DMS153 (cell line): ENCODE measurements around the gene SETBP1.

Experiments
- DNase-seq: peaks from one replicate; lab custom pipeline; 2025; lab: John Stamatoyannopoulos, UW

Gene SETBP1

GRCh38 chr18:44973282-44973681 is 292.6 kb downstream of the SETBP1 start:
- no peak for DNase-seq

GRCh38 chr18:44974174-44974573 is 293.5 kb downstream of the SETBP1 start:
- DNase-seq, result no peak

- DNase-seq, result no peak
These were observed 297.2 kb downstream of the SETBP1 start for GRCh38 chr18:44977856-44978255.

DNA sequence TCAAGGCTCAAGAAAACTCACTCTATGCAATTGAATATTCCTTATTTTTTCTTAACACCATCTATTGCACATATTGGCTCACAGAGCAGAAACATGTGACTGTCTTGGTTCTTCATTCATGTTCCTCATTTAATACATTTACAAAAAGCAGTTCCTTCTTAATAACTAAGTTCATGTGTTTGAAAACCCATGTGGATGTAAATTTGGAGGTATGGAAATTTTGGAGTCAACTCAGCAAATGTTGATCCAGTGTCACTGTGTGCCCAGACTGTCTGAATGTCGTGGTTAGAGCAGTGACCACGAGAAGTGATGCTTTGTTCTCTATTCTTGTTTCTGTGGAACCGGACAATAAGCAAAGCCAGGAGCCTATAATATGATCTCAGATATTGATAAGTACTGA is 299.1 kb downstream of the SETBP1 start:
- no peak for DNase-seq

GRCh38 chr18:44981121-44981520 is 300.4 kb downstream of the SETBP1 start:
- DNase-seq, result no peak

GRCh38 chr18:44986933-44987332 is 306.2 kb downstream of the SETBP1 start:
- DNase-seq, result no peak

- DNase-seq, result no peak
These were observed 306.7 kb downstream of the SETBP1 start for GRCh38 chr18:44987371-44987770.

GRCh38 chr18:44988821-44989587 is 308.3 kb downstream of the SETBP1 start:
- DNase-seq, result no peak

GRCh38 chr18:44996261-44996660 is 315.6 kb downstream of the SETBP1 start:
- no peak for DNase-seq

GRCh38 chr18:44997174-44997573 is 316.5 kb downstream of the SETBP1 start:
- no peak for DNase-seq

DNA sequence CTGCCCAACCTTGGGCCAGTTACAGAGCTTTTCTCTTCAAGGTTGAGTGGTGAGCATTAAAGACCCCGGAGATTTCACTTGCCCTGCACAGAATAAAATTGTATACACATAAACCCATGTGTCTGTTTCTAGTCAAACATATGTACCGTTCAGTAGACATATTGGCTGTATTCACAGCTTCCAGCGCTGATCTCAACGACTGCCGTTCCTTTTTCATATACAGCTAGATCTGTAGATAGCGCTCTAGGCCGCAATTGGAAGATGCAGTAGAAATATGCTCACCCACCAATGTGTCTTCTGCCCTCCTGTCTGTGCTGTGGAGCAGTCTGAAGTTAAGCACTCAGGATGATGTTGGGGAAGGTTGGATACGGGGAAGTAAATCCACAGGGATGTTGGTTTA is 317.7 kb downstream of the SETBP1 start:
- DNase-seq, result no peak

DNA sequence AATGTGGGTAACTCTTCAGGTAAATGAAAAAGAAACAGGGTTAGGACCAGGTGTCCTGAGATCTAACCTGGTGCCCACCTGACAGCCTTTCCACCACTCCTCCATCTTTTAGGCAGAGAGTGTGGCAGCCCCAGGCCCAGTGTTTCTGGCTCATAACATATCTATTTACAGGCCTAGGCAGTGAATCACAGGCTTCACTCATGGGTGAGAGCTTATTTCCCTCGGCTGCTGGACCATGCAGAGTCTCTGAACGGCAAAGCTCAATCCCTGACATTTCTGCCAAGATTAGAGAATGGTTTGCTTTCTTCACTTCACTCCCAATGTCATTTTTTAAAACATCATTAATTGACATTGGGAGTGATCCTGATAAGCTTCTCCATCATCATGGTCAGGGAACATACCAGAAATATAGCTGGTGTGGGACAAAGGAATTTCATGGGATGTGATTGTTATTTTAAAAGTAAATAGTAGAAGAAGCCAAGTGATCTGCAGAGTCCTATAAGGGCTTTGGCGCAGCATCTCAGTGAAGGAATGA is 323.9 kb downstream of the SETBP1 start:
- DNase-seq, result no peak

DNA sequence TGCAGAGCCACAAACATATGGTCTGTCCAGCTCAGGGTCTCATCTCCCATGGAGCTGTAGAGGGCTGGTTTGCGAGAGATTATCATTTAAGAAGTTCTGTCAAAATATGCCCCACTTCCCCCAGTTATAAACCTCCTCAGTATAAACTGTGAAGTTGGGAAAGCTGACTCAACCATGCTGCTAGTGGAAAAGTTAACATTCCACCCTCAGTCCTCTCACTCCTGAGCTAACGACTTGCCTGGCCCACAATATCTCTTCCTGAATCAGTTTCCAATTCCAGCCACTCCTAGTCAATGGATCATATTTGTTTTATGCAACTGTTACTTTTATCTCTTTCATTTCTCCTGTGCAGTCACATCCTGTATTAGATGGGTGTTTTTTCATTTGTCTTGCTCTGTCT is 326.2 kb downstream of the SETBP1 start:
- no peak for DNase-seq

DNA sequence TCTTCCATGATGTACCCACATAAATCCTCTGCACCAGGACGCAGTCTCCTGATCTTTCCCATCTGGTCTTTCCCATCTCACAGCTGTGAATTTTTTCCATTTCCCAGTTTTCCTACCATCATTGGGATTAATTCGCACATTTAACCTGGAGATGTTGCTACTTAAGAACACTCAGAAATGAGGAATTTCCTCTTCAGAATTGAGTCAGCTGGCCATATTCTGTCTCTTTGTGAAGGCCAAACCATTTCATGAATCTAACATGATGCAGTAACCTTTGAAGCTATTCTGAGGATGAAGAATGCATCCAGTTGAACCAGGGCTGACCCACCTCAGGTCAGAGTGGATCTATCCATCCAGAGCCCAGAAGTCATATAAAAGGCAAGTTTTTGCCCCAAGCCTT is 326.8 kb downstream of the SETBP1 start:
- DNase-seq, result no peak

DNA sequence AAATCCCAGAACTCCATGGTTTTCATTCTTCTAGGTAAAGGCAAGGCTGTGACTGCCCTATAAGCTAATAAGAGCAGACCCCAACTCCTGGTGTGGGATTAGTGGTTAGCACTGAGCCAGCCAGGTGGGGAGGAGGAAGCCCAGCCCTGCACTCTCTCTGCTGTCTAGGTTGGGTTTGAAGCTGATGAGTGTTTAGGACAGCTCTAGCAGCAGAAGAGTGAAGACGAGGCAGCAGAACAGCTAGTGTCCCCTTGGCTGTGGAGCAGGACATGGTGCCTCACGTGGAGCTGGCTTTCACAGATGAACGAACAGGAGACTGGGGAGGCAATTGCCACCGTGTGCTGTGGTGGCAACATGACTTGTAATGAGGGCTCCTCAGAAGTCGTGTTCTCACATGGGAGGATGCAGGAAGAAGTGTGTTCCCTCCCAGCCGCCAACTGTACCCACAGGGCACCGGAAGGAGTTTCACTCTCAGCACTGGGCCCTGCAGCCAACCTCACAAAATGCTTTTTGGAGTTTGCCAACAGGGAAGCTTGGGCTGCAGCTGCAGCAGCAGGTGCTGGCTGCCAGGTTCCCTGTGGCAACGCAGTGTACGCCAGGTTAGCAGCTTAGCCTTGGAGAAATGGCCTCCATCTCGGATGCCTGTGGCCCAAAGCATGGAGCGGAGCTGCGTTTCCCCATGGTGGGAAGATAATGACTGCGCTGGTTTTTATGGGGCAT is 328.2 kb downstream of the SETBP1 start:
- DNase-seq, result no peak

DNA sequence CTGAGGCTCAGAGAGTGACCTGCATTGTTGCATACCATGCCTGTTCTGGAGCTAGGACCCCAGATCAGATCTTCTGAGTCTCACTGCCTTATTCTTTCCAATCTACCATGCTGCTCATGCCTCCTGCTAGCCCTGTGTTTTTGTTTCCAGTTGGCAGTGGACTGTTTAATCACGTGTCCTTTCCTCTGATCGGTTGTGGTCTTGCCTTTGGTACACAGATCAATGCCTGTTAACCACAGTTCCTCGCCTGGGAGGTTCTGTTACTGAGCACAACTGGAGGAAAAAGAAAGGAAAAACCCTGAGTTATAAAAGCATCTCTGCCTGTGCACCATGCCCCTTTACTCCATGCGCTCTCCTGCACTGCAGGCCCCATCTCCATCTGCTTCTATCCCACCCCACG is 329.1 kb downstream of the SETBP1 start:
- DNase-seq, result no peak

- DNase-seq, result no peak
These were observed 331.6 kb downstream of the SETBP1 start for GRCh38 chr18:45012286-45012685.

DNA sequence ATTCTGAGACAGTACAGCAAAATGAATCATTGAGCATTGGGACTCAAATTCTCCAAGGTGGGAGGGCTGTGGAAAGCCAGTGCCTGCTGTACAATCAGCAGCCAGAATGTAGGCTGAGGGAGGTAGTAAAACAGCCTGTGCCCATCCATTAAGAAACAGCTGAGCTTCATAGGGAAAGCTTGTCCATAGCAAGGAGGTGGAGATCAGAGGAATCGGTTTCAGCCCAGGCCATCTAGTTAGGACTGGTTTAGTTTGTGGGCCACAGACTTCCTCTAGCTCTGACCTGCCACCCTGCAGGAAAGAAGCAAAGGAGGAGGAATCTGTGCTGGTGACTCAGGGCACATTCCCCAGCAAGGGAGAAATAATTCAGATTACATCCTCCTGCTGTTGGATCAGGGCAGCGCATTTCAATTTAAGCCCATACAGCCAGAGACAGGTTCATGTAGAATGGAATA is 333.4 kb downstream of the SETBP1 start:
- DNase-seq, result peak; percentile 49

DNA sequence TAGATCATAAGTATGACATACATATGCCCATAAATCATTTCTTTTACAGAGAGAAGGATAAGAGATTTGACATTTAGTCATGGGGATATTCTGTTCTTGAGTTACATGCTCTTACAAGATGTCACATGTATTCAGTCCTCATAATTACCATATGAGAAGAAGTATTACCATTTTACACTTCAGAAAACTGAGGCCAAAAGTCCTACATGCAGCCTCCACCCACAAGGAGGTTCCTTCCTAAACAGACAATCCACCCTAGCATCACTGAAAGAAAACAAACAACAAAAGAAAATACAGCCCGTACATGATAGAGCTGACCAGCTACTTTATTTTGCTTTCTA is 335.1 kb downstream of the SETBP1 start:
- DNase-seq, result no peak

DNA sequence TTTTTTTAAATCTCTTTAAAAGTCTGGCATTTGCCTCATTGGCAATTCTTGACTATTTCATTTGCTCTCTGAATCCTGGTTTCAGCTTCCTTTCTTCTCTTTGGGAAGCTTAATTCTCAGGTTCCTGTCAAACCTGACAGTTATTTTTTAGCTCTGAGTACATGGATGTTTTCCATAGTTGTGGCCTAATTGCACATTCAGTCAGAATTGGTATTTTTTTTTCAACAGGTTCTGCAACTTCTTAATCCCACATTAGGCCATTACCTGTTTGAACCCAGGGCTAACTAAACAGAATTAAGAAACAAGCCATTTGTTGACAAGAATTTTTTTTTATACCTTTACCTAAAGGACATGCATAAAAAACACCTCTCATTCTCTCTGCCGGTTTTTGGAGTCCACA is 338.8 kb downstream of the SETBP1 start:
- DNase-seq, result no peak

DNA sequence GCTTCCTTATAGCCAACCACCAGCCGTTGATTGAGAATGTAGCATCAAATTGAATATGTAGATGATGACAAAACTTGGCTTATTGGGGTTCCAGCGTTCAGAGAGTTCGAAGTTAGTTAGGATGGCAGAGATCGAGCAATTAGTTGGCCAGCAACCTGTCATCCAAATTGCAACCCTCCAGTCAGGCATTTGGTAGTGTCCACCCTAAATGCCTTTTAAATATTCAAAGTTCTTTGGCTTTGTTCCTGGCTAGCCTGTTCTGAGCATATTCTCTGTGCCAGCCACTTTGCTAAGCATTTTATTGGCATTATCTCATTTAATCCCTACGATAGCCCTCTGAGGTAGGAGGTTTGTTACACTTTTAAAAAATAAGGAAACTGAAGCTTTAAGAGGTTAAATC is 342.8 kb downstream of the SETBP1 start:
- no peak for DNase-seq

DNA sequence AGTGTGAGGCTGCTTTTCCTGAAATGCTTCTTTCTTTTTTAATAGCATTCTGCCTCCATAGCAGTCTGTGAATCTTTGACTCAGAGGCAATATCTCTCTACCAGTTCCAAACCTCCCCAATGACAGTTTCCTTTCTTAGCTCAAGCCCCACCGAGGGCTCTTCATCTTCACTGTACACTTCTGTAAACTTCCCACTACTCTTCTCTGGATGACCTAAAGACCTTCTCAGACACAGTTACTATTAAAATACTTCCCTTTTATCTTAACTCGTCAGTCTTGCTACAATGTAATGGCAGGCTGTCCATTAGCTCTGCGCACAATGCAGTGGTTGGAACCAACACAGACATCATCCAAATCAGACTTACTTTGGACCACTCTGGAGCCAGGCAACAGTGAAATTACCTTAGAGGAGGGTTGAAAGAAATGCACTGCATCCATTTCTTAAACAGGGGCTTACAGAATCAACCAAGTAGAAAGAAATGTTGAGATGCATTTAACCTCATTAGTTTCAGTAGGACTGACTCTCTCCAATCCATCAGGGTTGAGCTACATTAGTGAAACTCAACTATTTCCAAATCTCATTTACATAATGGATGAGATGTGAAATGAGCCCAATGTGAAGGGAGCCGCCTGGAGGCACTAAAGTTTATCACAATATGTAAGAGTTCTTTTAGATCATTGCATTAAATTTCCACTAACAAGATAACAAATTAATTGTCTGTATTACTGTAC is 343.8 kb downstream of the SETBP1 start:
- no peak for DNase-seq

GRCh38 chr18:45025089-45025450 is 344.4 kb downstream of the SETBP1 start:
- no peak for DNase-seq
